Esophagus muscularis mucosa (tissue), 4 donors: Measurements from ENCODE around the gene PJA2. TPM values are rescaled to one million over a fixed set of nuclear protein-coding genes. Genes with fewer than 3 reads are reported as not detected.

Experiments
- DNase-seq: peaks from one replicate; pipeline ENCODE4 v3.0.0-alpha.2; 2017; ENCODE audit errors: extremely low spot score
- H3K27ac ChIP-seq, 4 donors: fragments of 200-600 bp; sonication (generic); replicated peaks in 1 of 4; 1 replicate in 3 of 4; 2 replicates in 1 of 4; pipeline ENCODE4 v1.5.1; 2016 to 2019; ENCODE audit warnings: mild to moderate bottlenecking in 1 of 4
- H3K27me3 ChIP-seq, 4 donors: fragments of 200-600 bp; sonication (generic); one replicate each; pipeline versions ENCODE4 v1.5.1 to v1.6.0; 2016 to 2019
- H3K36me3 ChIP-seq, 4 donors: fragments of 200-600 bp; sonication (generic); one replicate each; pipeline ENCODE4 v1.5.1; 2016 to 2019
- H3K4me1 ChIP-seq, 4 donors: fragments of 200-600 bp; sonication (generic); one replicate each; pipeline ENCODE4 v1.5.1; 2016 to 2019
- H3K4me3 ChIP-seq, 4 donors: fragments of 200-600 bp; sonication (generic); 1 replicate in 2 of 4; 2 replicates in 2 of 4; pipeline ENCODE4 v1.5.1; 2016 to 2019; ENCODE audit warnings: mild to moderate bottlenecking in 4 of 4, moderate library complexity in 1 of 4
- H3K9me3 ChIP-seq, 4 donors: fragments of 200-600 bp; sonication (generic); 1 replicate in 3 of 4; 2 replicates in 1 of 4; pipeline ENCODE4 v1.5.1; 2016 to 2019
- EP300 ChIP-seq: sonication (generic); formaldehyde crosslinking; IDR thresholded peaks from one replicate; pipeline ENCODE4 v1.6.1; 2017; ENCODE audit warnings: antibody characterized with exemption
- POLR2A ChIP-seq: fragments of 450-650 bp; IDR thresholded peaks from one replicate; pipeline ENCODE4 v1.6.1; 2017; ENCODE audit warnings: antibody characterized with exemption, moderate library complexity, mild to moderate bottlenecking, low read depth
- POLR2AphosphoS5 ChIP-seq, 2 donors: sonication (generic); formaldehyde crosslinking; IDR thresholded peaks; one replicate each; pipeline ENCODE4 v1.6.1; 2017; ENCODE audit warnings: antibody characterized with exemption in 2 of 2
- WGBS: methylation state at CpG from one replicate; pipeline ENCODE4 v1.1.5; 2018; 5-methylcytosine and 5-hydroxymethylcytosine counted together
- intact Hi-C: fragments of 100-400 bp; cut with DNase I; formaldehyde crosslinking; loops from one replicate; pipeline ENCODE4 v1.15.1; 2023
- total RNA-seq, 4 donors: library from RNA; depleted of rRNA; stranded (reverse); fragments of >200 nt; gene quantifications; one replicate each; pipeline versions ENCODE4 v1.1.0 to v1.2.1, GENCODE V29; 2016
- TF ChIP-seq, protein P1 (sequence below), 3 experiments: fragments of 200-600 bp in 2 of 3; fragments of 450-650 bp in 1 of 3; sonication (generic) in 2 of 3; IDR thresholded peaks; one replicate each; pipeline ENCODE4 v1.5.1; 2017 to 2019; ENCODE audit warnings: antibody characterized with exemption in 3 of 3, mild to moderate bottlenecking in 2 of 3, moderate library complexity in 1 of 3

Gene PJA2
- total RNA-seq, 4 donors from 2014 or later, result 133 to 211 (median 170) TPM

DNA sequence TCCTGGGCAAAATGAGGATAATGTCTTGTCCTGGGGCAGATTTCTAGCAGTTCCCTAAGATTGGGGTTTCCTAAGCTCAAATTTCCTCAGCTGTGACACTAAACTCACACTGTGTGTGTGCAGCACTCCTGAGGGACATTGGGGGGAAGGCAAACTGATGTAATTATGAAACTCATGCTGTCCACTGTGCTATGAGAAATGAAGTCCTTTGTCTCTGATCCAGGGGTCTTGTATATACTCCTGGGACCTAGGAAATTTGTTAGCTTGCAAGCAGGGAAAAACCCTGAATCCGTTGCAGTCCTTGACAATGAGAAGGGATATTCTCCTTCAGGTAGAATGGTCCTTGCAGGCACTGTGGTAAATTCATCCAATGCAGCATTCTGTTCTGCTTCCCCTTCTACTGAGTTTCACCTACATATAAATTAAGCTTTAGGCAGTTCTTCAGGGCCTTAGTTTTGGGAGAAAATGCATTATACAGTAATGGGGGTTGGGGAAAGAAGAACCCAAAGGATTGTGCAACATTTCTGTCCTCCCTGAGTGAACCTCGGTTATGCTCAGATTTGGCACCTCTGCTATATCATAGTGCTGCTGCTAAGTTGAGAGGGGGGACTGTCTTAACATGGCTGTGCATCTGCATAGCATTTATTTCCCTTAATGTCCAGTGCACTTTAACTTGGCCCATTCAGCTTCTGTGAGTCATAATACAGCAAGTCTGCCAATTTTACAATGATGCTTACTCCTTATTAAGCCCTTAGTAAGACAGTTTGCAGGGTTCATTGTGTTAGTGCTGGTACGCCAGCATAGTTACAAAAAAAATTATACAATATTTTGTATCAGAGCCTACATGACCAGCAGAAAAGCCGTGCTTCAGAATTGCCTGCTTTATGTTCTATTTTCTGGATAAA lies 80.2 kb downstream of the PJA2 start:
- Histone ChIP-seq H3K27ac (peak overlapping the region; percentile 76 to 83 (median 80)), H3K9me3 (no peaks in the 10 kb centered on the region), H3K27me3 (no peaks in the 10 kb centered on the region), H3K36me3 (peaks cover 0 to 17% (median 3%) of the 10 kb centered on the region in 4 donors), H3K4me1 (peaks cover 5 to 77% (median 49%) of the 10 kb centered on the region in 4 donors), H3K4me3 (no peak overlapping the region)
- WGBS, result 43% methylated on average over 4 of the region's 4 CpGs
- no peak for TF ChIP-seq POLR2A
- TF ChIP-seq POLR2AphosphoS5 (IDR thresholded peaks at IDR 0.05), result peak; percentile 10 to 59
- TF ChIP-seq, protein P1, sequence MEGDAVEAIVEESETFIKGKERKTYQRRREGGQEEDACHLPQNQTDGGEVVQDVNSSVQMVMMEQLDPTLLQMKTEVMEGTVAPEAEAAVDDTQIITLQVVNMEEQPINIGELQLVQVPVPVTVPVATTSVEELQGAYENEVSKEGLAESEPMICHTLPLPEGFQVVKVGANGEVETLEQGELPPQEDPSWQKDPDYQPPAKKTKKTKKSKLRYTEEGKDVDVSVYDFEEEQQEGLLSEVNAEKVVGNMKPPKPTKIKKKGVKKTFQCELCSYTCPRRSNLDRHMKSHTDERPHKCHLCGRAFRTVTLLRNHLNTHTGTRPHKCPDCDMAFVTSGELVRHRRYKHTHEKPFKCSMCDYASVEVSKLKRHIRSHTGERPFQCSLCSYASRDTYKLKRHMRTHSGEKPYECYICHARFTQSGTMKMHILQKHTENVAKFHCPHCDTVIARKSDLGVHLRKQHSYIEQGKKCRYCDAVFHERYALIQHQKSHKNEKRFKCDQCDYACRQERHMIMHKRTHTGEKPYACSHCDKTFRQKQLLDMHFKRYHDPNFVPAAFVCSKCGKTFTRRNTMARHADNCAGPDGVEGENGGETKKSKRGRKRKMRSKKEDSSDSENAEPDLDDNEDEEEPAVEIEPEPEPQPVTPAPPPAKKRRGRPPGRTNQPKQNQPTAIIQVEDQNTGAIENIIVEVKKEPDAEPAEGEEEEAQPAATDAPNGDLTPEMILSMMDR (IDR thresholded peaks at IDR 0.05), result no peak
- no peak for TF ChIP-seq EP300
- intact Hi-C loops, result loop anchor here (5.0 to 10.0 kb wide), 2 partner anchors 83 to 585 kb away; partner anchors contain the start of gene FER
- no peak for DNase-seq

- DNase-seq, result no peak
- intact Hi-C loops, result loop anchor here (5.0 to 10.0 kb wide), 2 partner anchors 84 to 584 kb away; partner anchors contain the start of gene FER
- H3K9me3 ChIP-seq, result no peaks in the 10 kb centered on the region
- WGBS, result 65% methylated on average over 1 of the region's 1 CpG
- TF ChIP-seq POLR2A (no peak), POLR2AphosphoS5 (IDR thresholded peaks at IDR 0.05) (no peak), EP300 (no peak)
- TF ChIP-seq, protein P1 (IDR thresholded peaks at IDR 0.05), result no peak
- H3K36me3 ChIP-seq, result peaks cover 0 to 10% (median 3%) of the 10 kb centered on the region in 4 donors
- H3K4me3 ChIP-seq, result no peak overlapping the region
- peak overlapping the region; percentile 76 to 83 (median 80) for H3K27ac ChIP-seq
- no peaks in the 10 kb centered on the region for H3K27me3 ChIP-seq
- H3K4me1 ChIP-seq, result peaks cover 5 to 76% (median 58%) of the 10 kb centered on the region in 4 donors
Observed at GRCh38 chr5:109328626-109329025, 81.1 kb downstream of the PJA2 start.

GRCh38 chr5:109327570-109327969 lies 82.2 kb downstream of the PJA2 start:
- intact Hi-C loops, result loop anchor here (5.0 to 10.0 kb wide), 2 partner anchors 85 to 583 kb away; partner anchors contain the start of gene FER
- DNase-seq, result no peak
- 78% methylated on average over 3 of the region's 3 CpGs for WGBS
- Histone ChIP-seq H3K27ac (peak overlapping the region; percentile 76 to 83 (median 80)), H3K27me3 (no peaks in the 10 kb centered on the region), H3K9me3 (no peaks in the 10 kb centered on the region), H3K4me1 (peaks cover 5 to 70% (median 62%) of the 10 kb centered on the region in 4 donors), H3K4me3 (peak overlapping the region in 1 of 4 donors; percentile 36), H3K36me3 (peaks cover 0 to 7% (median 0%) of the 10 kb centered on the region in 4 donors)
- TF ChIP-seq POLR2A, result no peak
- TF ChIP-seq, protein P1 (IDR thresholded peaks at IDR 0.05), result no peak
- TF ChIP-seq POLR2AphosphoS5 (IDR thresholded peaks at IDR 0.05), result no peak
- no peak for TF ChIP-seq EP300

DNA sequence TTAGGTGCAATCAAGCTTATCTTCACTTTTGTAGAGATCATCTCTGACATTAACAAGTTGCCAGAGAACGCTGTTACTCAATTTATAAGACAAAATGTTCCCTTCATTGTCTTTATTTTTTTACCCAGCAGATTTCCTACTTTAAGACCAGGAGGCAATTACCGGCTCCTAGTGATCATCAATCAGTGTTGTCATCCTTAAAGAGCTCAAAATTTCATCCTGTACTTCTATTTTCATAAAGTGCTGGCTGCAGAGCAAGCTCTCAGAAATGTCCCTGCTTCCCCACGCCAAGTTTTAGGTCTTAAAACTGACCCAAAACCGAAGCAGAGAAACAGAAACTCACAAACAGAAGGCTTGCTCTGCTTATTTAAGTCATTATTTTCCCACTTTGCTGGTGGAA lies 82.9 kb downstream of the PJA2 start:
- Histone ChIP-seq H3K27me3 (no peaks in the 10 kb centered on the region), H3K4me3 (peak overlapping the region in 3 of 4 donors; percentile 20 to 36 (median 21)), H3K9me3 (no peaks in the 10 kb centered on the region), H3K36me3 (peaks cover 0 to 7% (median 0%) of the 10 kb centered on the region in 4 donors), H3K27ac (peak overlapping the region; percentile 76 to 83 (median 80)), H3K4me1 (peaks cover 5 to 70% (median 62%) of the 10 kb centered on the region in 4 donors)
- peak; percentile 75 for DNase-seq
- WGBS, result 38% methylated on average over 4 of the region's 4 CpGs
- TF ChIP-seq EP300 (no peak), POLR2A (no peak), POLR2AphosphoS5 (IDR thresholded peaks at IDR 0.05) (peak; percentile 42 to 71)
- TF ChIP-seq, protein P1 (IDR thresholded peaks at IDR 0.05), result no peak
- intact Hi-C loops, result loop anchor here (5.0 to 10.0 kb wide), 2 partner anchors 85 to 582 kb away; partner anchors contain the start of gene FER
